Measurements from ENCODE around the gene OR9A4. TPM values are rescaled to one million over a fixed set of nuclear protein-coding genes. Genes with fewer than 3 reads are reported as not detected.

The OR9A4 gene
- polyA plus RNA-seq, 1 donor = not detected

Other genes with a start within 250 kb of the OR9A4 start
- gene DENND11, start 214.2 kb upstream of the OR9A4 start, polyA plus RNA-seq = 53.4 TPM
- 5.1 TPM for gene WEE2, start 208.0 kb upstream of the OR9A4 start, polyA plus RNA-seq
- gene SSBP1, start 178.0 kb upstream of the OR9A4 start, polyA plus RNA-seq = 134 TPM
- 0.15 TPM for gene TAS2R3, start 152.3 kb upstream of the OR9A4 start, polyA plus RNA-seq
- gene TAS2R4, start 139.7 kb upstream of the OR9A4 start, polyA plus RNA-seq = 2.6 TPM
- gene TAS2R5, start 126.2 kb upstream of the OR9A4 start, polyA plus RNA-seq = 6.6 TPM
- 0.34 TPM for gene PRSS37, start 74.9 kb upstream of the OR9A4 start, polyA plus RNA-seq
- gene CLEC5A, start 30.6 kb downstream of the OR9A4 start, polyA plus RNA-seq = 0.09 TPM
- 0.16 TPM for gene TAS2R38, start 57.4 kb downstream of the OR9A4 start, polyA plus RNA-seq
- gene MGAM, start 79.5 kb downstream of the OR9A4 start, polyA plus RNA-seq = 8.6 TPM
- 53.8 TPM for gene MGAM2, start 195.3 kb downstream of the OR9A4 start, polyA plus RNA-seq

Data from large intestine (tissue), 1 donor.